Breast epithelium (tissue), 3 donors: ENCODE results near the gene BCL7C.

Experiments
- POLR2A ChIP-seq: fragments of 450-650 bp; IDR thresholded peaks from one replicate; pipeline ENCODE4 v1.6.1; 2016; ENCODE audit warnings: antibody characterized with exemption, mild to moderate bottlenecking, moderate library complexity
- POLR2AphosphoS5 ChIP-seq, 3 donors: sonication (generic); formaldehyde crosslinking; IDR thresholded peaks; one replicate each; pipeline ENCODE4 v1.6.1; 2017; ENCODE audit warnings: antibody characterized with exemption in 3 of 3
- TF ChIP-seq, protein P1 (sequence below), 3 donors: fragments of 450-650 bp; IDR thresholded peaks; one replicate each; pipeline ENCODE4 v1.5.1; 2016 to 2017; ENCODE audit warnings: antibody characterized with exemption in 3 of 3, mild to moderate bottlenecking in 3 of 3, moderate library complexity in 3 of 3

- TF ChIP-seq POLR2A (no peak), POLR2AphosphoS5 (IDR thresholded peaks at IDR 0.05) (no peak)
- TF ChIP-seq, protein P1, sequence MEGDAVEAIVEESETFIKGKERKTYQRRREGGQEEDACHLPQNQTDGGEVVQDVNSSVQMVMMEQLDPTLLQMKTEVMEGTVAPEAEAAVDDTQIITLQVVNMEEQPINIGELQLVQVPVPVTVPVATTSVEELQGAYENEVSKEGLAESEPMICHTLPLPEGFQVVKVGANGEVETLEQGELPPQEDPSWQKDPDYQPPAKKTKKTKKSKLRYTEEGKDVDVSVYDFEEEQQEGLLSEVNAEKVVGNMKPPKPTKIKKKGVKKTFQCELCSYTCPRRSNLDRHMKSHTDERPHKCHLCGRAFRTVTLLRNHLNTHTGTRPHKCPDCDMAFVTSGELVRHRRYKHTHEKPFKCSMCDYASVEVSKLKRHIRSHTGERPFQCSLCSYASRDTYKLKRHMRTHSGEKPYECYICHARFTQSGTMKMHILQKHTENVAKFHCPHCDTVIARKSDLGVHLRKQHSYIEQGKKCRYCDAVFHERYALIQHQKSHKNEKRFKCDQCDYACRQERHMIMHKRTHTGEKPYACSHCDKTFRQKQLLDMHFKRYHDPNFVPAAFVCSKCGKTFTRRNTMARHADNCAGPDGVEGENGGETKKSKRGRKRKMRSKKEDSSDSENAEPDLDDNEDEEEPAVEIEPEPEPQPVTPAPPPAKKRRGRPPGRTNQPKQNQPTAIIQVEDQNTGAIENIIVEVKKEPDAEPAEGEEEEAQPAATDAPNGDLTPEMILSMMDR (IDR thresholded peaks at IDR 0.05): no peak
These were observed 19.5 kb downstream of the BCL7C start for GRCh38 chr16:30874244-30874820.
